SK-MEL-5 (cell line): ENCODE measurements around the gene EOLA1. TPM values are rescaled to one million over a fixed set of nuclear protein-coding genes. Genes with fewer than 3 reads are reported as not detected.
"Not testable (repeated sequence)": the region's sequence is repeated elsewhere in the genome, so short reads cannot be mapped to it uniquely, and the experiment has no call there.

Source experiments
- DNase-seq: peaks from one replicate; pipeline ENCODE4 v3.0.0-alpha.2; 2016; ENCODE audit warnings: low read depth, low spot score
- in situ Hi-C: cut with HindIII; loops from 2 replicates; pipeline ENCODE4 v1.10.0; 2016; ENCODE audit warnings: low sequenced_read_pairs, high pct_unique_total_duplicates, low pct_unique_long_range_greater_than_20kb
- total RNA-seq: library from RNA; depleted of rRNA; stranded (reverse); fragments of >200 nt; shearing (Covaris generic); gene quantifications from 2 replicates; pipeline ENCODE4 v1.2.3, GENCODE V29; 2014

The EOLA1 gene
- total RNA-seq, 1 experiment from 2014 or later, result 20.9 TPM

GRCh38 chrX:149533999-149534398, 6.8 kb upstream of the EOLA1 start:
- DNase-seq, in situ Hi-C loops: not testable (repeated sequence)

GRCh38 chrX:149534926-149535602, 5.7 kb upstream of the EOLA1 start:
- DNase-seq, in situ Hi-C loops: not testable (repeated sequence)

- in situ Hi-C loops, DNase-seq: not testable (repeated sequence)
These were observed 3.3 kb upstream of the EOLA1 start for GRCh38 chrX:149537474-149537873.

- in situ Hi-C loops, result no loop called here
These were observed 1.3 kb upstream of the EOLA1 start for GRCh38 chrX:149539283-149540130.

GRCh38 chrX:149540131-149540620, 636 bp upstream of the EOLA1 start:
- DNase-seq, result peak; percentile 84
- in situ Hi-C loops, result no loop called here

More at GRCh38 chrX:149539283-149540130, 1.3 kb upstream of the EOLA1 start:
- peak; percentile 91 for DNase-seq

- DNase-seq, result no peak
- in situ Hi-C loops, result no loop called here
These were observed 772 bp downstream of the EOLA1 start for GRCh38 chrX:149541521-149542047.

GRCh38 chrX:149545545-149546543, 5.0 kb downstream of the EOLA1 start:
- in situ Hi-C loops, result not testable (repeated sequence)

GRCh38 chrX:149546962-149547361, 6.2 kb downstream of the EOLA1 start:
- DNase-seq, in situ Hi-C loops: not testable (repeated sequence)

More at GRCh38 chrX:149545545-149546543, 5.0 kb downstream of the EOLA1 start:
- DNase-seq, result peak; percentile 50

GRCh38 chrX:149547782-149548181, 7.0 kb downstream of the EOLA1 start:
- in situ Hi-C loops, DNase-seq: not testable (repeated sequence)

GRCh38 chrX:149549701-149550100, 8.9 kb downstream of the EOLA1 start, which contains the start of gene HSFX3:
Gene HSFX3 (minus strand): TSS chrX:149549924. CDS start chrX:149549852, 72 bp downstream.
- in situ Hi-C loops, result not testable (repeated sequence)

GRCh38 chrX:149550454-149550853, 9.6 kb downstream of the EOLA1 start:
- in situ Hi-C loops, DNase-seq: not testable (repeated sequence)

More at GRCh38 chrX:149549701-149550100, 8.9 kb downstream of the EOLA1 start, which contains the start of gene HSFX3:
- not testable (repeated sequence) for DNase-seq

- DNase-seq, in situ Hi-C loops: not testable (repeated sequence)
These were observed 10.6 kb downstream of the EOLA1 start for GRCh38 chrX:149551245-149551938.

- in situ Hi-C loops, DNase-seq: not testable (repeated sequence)
These were observed 11.1 kb downstream of the EOLA1 start for GRCh38 chrX:149551939-149552248.

GRCh38 chrX:149555251-149555650, 14.4 kb downstream of the EOLA1 start:
- DNase-seq, in situ Hi-C loops: not testable (repeated sequence)

- in situ Hi-C loops, result no loop called here
- no peak for DNase-seq
These were observed 22.5 kb downstream of the EOLA1 start for GRCh38 chrX:149563359-149563758.

- DNase-seq, result no peak
- in situ Hi-C loops, result no loop called here
These were observed 27.0 kb downstream of the EOLA1 start for GRCh38 chrX:149567621-149568417.
